Right lobe of liver (tissue), 4 donors: ENCODE data around the gene PDCD2L.

Source experiments
- CTCF ChIP-seq, 4 donors: fragments of 200-600 bp in 3 of 4; fragments of 450-650 bp in 1 of 4; IDR thresholded peaks; one replicate each; pipeline versions ENCODE4 v1.5.1 to v1.8.0; 2016 to 2022; ENCODE audit warnings: antibody characterized with exemption in 4 of 4, mild to moderate bottlenecking in 2 of 4
- POLR2A ChIP-seq: fragments of 450-650 bp; IDR thresholded peaks from one replicate; pipeline ENCODE4 v1.6.1; 2017; ENCODE audit warnings: antibody characterized with exemption, mild to moderate bottlenecking
- donor health status: DM: no; HTN: no; CAD: no.
- donor health status: DM: no; HTN: no; CAD: no.
- donor health status: DM: no; HTN: yes; CAD: no.

GRCh38 chr19:34432797-34433196 lies 28.6 kb downstream of the PDCD2L start:
- no peak for TF ChIP-seq CTCF (IDR thresholded peaks at IDR 0.05)
- TF ChIP-seq POLR2A, result no peak
